Left forelimb (tissue), 1 donor: ENCODE results near the gene LILRB3.
"Not testable (repeated sequence)": the region's sequence is repeated elsewhere in the genome, so short reads cannot be mapped to it uniquely, and the experiment has no call there.

Experiments
- DNase-seq: peaks from one replicate; pipeline ENCODE4 v3.0.0-alpha.2; 2018; ENCODE audit warnings: low spot score

The LILRB3 gene

GRCh38 chr19:54242646-54243045 is 19.8 kb upstream of the LILRB3 start, which contains the start of gene LILRA6:
Gene LILRA6 (minus strand): TSS chr19:54242790.
- DNase-seq, result not testable (repeated sequence)

GRCh38 chr19:54242234-54242633 is 19.4 kb upstream of the LILRB3 start:
- not testable (repeated sequence) for DNase-seq

- DNase-seq, result not testable (repeated sequence)
These were observed 17.8 kb upstream of the LILRB3 start for GRCh38 chr19:54240372-54241336.

GRCh38 chr19:54239491-54240371 is 16.9 kb upstream of the LILRB3 start:
- not testable (repeated sequence) for DNase-seq

GRCh38 chr19:54233941-54234340 is 11.1 kb upstream of the LILRB3 start:
- DNase-seq, result no peak

- DNase-seq, result no peak
These were observed 8.5 kb upstream of the LILRB3 start for GRCh38 chr19:54231077-54231931.

GRCh38 chr19:54230031-54230430 is 7.2 kb upstream of the LILRB3 start:
- no peak for DNase-seq

DNA sequence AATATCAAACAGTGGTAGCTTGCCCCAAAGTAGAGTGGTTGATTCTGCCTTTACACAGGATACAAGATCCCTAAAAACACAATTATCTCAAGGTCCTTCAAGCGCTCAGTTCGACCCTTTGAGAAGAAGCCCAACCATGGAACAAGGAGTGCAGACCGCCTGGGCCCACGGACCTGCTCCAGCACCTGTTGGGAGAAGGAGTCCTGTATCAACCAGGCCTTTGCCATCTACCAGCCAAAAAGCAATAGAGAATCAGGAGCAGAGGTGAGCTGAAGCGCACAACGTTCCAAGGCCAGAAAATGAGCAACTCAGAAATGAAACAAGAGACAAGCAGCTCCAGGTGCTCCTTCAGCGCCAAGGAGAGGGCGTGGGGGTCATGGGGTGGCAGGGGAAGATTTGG is 6.3 kb upstream of the LILRB3 start:
- no peak for DNase-seq

DNA sequence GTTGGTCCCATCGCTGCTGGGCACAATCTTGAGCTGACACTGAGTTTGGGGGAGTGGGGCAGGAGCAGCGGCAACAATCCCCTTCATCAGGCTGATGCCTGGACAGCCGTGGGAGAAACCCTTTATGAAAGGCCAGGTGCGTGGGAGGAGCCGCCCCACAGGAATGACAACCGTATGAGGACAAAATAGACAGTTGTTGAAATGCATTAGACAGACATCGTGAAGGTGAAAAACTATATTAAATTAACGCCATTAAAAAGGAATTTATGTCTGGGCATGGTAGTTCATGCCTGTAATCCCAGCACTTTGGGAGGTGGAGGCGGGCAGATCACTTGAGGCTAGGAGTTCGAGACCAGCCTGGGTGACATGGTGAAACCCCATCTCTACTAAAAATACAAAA is 1.8 kb upstream of the LILRB3 start:
- DNase-seq, result not testable (repeated sequence)

GRCh38 chr19:54223937-54224281 is 1.1 kb upstream of the LILRB3 start:
- not testable (repeated sequence) for DNase-seq

DNA sequence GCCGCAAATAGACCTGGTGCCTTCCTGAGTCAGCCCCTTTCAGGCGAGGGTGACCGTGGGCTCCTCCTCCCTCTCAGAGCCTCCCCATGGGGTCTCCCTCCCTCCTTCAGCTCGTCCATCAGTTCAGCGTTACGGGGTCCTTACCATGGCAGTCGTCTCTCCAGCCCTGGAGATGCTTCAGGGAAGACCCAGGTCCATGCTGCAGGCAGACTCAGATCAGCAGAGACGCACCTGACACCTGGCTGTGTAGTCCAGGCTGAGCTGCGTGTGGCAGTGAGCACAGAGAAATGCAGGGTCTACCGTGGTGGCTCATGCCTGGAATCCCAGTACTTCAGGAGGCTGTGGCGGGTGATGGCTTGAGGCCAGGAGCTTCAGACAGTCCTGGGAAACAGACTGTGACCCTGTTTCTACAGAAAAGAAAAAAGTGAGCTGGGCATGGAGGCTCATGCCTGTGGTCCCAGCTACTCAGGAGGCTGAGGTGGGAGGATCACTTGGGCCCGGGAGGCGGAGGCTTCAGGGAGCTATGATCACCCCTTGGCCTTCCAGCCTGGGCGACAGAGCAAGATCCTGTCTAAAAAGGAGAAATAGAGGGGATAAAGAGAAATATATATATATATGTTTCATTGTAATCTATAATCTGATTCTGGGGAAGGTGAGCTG is 600 bp upstream of the LILRB3 start:
- not testable (repeated sequence) for DNase-seq

- DNase-seq, result not testable (repeated sequence)
These were observed 860 bp downstream of the LILRB3 start for GRCh38 chr19:54221947-54222346.

- DNase-seq, result not testable (repeated sequence)
These were observed 3.1 kb downstream of the LILRB3 start for GRCh38 chr19:54219702-54220101.

DNA sequence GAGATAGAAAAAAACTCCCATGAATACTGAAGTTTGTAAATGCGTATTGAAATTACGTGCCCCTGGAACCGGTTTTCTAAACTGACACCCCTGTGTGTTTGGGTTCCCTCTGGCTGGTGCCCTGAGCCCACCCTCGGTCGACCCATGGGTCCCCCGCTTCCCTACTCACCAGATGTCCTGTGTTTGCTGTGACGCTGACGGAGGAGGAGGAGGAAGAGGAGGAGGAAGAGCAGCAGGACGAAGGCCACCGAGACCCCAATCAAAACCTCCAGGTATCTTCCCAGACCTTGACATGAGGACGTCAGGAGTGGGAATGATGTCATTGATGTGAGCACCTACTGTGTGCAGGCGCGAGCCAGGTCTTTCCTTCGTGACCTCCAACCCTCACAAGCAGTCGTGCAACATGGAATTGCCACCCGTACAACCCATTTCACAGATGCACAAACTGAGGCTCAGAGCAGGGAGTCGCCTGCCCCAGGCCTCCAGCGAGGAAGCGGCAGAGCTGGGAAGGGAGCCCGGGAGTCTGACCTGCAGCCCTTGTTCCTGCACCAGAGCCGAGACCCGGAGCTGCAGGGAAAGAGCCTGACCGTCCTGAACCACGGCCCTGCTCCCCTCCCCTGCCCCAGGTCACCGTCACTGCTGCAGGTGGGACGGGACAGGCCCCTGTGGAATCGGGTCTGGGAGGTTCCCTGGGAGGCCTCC is 3.7 kb downstream of the LILRB3 start:
- no peak for DNase-seq

DNA sequence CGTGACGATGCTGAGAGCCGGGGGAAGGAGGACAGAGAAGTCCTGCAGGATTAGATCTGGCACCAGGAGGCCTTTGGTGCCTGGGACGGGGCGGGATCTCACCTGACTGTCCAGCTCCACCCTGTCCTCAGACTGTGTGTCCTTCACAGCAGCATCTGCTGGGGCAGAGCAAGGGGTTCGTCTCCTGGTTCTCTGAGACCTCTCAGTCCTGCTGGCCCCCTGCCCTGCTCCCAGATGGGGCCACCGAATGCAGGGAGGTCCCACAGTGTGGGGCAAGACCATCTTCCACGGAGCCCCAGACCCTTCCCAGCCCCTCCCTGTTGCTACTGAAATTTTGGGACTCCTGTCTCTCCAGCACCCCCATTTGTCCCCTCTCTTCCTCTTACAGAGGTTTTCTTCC is 4.5 kb downstream of the LILRB3 start:
- no peak for DNase-seq

DNA sequence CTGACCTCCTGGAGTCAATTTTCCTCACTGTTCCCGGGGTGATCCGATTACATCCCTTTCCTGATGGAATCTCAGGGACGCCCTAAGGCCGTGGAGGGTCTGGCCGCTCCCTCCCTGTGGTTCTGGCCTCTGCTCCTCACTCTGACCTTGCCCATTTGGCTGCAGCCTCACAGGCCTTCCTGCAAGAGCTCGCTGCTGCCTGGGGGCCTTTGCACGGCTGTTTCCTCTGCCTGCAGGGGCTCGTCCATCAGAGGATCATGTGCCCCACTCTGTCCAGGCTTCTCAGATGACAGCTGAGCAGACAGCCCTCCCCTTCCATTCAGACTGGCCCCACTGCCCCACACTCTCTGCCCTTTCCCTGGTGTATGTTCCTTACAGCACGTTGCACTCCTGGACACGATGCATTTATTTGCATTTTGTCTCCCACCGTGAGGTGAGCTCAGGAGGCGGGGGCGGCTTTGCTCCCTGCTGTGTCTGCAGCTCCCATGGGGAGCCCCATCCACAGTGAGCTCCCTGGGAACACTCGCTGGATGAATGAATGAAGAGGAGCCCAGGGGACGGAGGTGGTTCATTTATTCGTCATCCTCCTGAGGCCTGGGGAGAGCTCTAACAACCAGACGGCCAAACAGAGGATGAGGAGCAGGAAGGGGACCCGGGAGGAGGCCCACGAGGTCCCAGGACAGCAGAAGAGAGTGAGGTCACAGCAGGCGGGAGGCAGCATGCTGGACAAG is 5.1 kb downstream of the LILRB3 start:
- not testable (repeated sequence) for DNase-seq

DNA sequence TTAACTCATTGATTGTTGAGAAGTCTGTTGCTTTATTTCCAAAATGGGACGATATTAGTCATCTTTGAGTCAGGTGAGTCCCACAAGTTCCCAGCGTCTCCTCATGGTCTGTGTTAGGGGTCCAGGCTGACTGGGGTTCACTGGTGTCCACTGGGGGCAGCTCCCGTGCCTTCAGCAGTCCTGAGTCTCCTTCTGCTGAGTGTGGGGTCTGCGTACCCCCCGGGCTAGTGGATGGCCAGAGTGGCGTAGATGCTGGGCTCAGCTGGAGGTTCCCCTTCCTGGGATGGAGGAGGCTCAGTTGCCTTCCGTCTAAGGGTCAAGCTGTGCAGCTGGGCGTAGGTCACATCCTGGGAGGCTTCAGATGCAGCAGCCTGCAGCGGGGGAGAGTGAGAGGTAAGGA is 5.9 kb downstream of the LILRB3 start:
- no peak for DNase-seq

- not testable (repeated sequence) for DNase-seq
These were observed 8.1 kb downstream of the LILRB3 start for GRCh38 chr19:54214734-54215133.

GRCh38 chr19:54214217-54214616 is 8.6 kb downstream of the LILRB3 start:
- DNase-seq, result not testable (repeated sequence)

GRCh38 chr19:54211235-54211634 is 11.6 kb downstream of the LILRB3 start:
- no peak for DNase-seq
